ENCODE data around the gene TM9SF3.
"Not testable (repeated sequence)": the region's sequence is repeated elsewhere in the genome, so short reads cannot be mapped to it uniquely, and the experiment has no call there.

TM9SF3 gene

DNA sequence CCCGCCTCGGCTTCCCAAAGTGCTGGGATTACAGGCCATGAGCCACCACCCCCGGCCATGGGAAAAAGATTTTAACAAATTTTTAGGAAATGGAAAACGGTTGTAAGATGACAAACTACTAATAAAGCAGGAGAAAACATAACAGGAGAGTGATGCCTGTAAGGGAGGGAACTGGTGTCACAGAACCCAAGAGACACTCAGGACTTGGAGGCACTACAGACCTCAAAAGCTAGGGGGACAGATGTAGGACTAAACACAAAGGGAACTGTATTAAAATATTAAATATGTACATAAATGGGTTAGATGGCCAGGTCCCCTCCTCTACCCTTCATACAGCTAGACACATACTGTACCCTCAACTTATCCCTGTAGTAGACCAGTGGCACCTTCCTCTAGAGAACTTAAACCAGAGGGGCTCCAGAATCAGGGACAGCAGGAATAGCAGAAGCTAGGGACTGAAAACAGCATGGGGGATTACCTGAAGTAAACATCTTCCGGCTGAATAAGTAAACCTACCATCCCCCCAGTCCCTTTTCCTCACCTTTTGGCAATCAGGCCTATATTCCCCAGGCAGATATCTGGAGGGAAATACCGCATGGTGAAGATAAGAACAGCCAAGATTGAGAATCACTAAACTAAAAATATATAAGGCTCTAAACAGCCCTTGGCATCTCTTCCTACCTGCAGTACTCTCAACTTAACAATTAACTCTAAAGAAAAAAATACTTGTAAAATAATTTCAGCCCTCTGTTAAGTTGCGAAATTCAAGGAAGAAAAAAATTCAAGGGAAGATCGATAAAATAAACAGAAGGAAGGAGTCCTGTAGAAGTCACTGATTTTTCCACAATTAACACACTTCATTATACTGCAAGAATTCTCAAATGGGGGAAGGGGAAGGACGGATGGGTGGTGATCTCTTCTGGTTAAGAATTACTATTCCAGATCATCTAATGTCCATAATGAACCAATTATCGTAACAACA lies 15.5 kb downstream of the TM9SF3 start:
- in situ Hi-C loops (cut with MboI; ENCODE audit: low sequenced_read_pairs) = no loop called here

DNA sequence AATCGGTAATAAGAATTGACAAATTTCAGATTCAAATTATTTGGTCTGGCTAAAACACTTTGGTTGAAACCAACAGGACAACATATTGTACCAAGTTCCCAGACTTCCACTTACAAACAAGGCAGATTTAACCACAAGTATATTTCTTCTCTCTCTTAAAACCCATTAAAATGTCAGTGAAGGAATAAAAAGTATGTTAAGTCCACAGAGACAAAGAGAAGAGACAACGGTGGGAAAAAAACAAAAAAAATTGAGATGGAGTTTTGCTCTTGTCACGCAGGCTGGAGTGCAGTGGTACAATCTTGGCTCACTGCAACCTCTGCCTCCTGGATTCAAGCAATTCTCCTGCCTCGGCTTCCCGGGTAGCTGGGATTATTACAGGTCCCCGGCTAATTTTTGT lies 16.3 kb downstream of the TM9SF3 start:
- in situ Hi-C loops (cut with MboI; ENCODE audit: low sequenced_read_pairs) = no loop called here

- in situ Hi-C loops (cut with MboI; ENCODE audit: low sequenced_read_pairs) = no loop called here
Measured at GRCh38 chr10:96568402-96568801, 18.4 kb downstream of the TM9SF3 start.

GRCh38 chr10:96565774-96566173 lies 21.0 kb downstream of the TM9SF3 start:
- in situ Hi-C loops (cut with MboI; ENCODE audit: low sequenced_read_pairs) = no loop called here

DNA sequence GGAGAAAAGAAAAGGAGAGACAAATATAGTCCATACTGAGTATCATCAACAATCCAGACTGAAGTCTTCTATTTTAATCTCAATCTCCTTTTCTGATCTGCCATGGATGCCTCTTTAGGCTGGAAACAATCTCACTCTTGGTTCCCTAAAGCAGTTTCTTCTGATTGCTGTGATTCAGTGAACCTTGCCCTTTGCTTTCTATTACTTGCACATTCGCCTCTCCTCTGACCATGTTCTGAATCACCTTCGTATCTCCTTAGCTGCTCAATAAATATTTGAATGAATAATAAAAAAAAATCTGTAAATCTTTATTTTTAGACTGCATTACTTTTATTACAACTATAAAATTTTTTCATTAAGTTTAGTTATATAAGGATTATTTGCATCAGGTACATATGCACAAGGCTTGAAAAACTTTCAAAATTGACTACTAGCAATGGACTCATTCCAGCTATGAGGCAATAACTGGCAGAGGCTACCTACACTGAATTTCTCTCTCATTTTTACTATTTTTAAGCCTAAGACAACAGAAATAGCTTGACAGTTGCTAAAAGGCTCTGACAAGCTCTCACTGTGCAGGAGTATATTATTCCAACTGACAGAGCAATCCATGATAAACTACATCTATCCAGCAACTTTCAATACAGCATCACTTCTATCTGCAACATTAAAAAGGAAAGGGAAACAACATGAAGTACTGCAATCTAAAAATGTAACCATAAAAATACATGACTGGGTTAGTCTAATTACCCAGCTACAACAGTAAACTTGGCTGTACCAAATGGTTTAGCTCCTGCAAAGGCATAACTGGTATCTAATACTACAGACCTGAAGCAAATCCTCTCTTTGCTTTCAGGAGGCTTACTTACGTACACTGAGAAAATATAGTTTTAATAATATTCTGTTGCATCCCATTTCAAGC lies 25.6 kb downstream of the TM9SF3 start:
- in situ Hi-C loops (cut with MboI; ENCODE audit: low sequenced_read_pairs) = no loop called here

DNA sequence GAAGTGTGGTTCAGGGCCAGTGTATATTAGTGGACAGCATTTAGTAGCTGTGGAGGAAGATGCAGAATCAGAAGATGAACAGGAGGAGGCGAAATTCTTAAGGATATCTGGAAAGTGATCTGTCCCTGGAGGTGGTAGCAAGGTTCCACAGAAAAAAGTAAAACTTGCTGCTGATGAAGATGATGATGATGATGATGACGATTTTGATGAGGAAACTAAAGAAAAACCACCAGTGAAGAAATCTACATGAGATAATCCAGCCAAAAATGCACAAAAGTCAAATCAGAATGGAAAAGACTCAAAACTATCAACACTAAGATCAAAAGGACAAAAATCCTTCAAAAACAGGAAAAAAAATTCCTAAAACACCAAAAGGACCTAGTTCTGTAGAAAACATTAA lies 26.3 kb downstream of the TM9SF3 start:
- in situ Hi-C loops (cut with MboI; ENCODE audit: low sequenced_read_pairs) = no loop called here

- in situ Hi-C loops (cut with MboI; ENCODE audit: low sequenced_read_pairs) = no loop called here
Measured at GRCh38 chr10:96556003-96556402, 30.8 kb downstream of the TM9SF3 start.

GRCh38 chr10:96555330-96555729 lies 31.5 kb downstream of the TM9SF3 start:
- in situ Hi-C loops (cut with MboI; ENCODE audit: low sequenced_read_pairs) = no loop called here

DNA sequence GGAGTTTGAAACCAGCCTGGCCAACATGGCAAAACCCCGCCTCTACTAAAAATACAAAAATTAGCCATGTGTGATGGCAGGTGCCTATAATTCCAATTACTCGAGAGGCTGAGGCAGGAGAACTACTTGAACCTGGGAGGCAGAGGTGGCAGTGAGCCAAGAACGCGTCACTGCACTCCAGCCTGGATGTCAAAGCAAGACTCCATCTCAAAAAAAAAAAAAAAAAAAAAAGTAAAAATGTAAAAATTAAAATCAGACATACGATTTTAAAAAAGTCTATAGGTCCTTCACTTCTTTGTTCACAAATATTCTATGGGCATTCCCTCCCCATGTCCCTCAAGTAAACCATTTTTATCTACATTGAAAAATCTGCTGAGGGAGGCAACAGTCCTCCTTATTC lies 38.2 kb downstream of the TM9SF3 start:
- in situ Hi-C loops (cut with MboI; ENCODE audit: low sequenced_read_pairs) = no loop called here

GRCh38 chr10:96545558-96545957 lies 41.3 kb downstream of the TM9SF3 start:
- in situ Hi-C loops (cut with MboI; ENCODE audit: low sequenced_read_pairs) = not testable (repeated sequence)

- in situ Hi-C loops (cut with MboI; ENCODE audit: low sequenced_read_pairs) = no loop called here
Measured at GRCh38 chr10:96541921-96542320, 44.9 kb downstream of the TM9SF3 start.

DNA sequence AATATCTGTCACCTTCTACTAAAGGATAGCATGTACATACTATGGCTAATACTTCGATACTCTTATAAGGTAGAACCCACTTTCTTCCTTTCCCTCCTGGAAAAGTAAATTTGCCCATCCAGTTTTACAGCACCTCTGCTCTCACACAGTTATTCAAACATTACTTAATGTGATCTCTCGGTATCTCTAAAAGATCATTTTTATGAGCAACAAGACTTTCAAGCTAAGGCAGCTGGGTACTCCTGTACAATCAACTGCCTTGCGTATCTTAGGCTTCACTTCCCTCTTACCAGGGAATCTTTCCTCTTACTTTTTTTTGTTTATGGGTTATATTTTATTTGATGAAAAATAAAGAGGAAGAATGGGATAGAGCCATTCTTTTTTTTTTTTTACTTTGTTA lies 46.6 kb downstream of the TM9SF3 start:
- in situ Hi-C loops (cut with MboI; ENCODE audit: low sequenced_read_pairs) = no loop called here

GRCh38 chr10:96538683-96539082 lies 48.1 kb downstream of the TM9SF3 start:
- in situ Hi-C loops (cut with MboI; ENCODE audit: low sequenced_read_pairs) = no loop called here

DNA sequence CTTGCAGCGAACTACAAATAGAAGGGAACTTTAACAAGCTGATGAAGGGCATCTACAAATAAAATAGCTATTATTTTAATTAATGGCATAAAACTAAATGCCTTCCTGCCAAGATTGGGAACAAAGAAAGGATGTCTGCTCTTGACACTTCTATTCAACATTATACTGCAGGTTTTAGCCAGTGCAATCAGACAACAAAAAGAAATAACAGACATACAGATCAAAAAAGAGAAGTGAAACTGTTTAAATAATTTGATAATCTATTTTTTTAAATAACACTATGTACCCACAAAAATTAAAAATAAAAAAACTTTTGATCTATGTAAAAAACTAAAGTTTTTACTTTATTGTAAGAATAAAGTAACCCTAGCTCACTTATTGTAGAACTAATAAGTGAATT lies 50.7 kb downstream of the TM9SF3 start:
- in situ Hi-C loops (cut with MboI; ENCODE audit: low sequenced_read_pairs) = no loop called here

DNA sequence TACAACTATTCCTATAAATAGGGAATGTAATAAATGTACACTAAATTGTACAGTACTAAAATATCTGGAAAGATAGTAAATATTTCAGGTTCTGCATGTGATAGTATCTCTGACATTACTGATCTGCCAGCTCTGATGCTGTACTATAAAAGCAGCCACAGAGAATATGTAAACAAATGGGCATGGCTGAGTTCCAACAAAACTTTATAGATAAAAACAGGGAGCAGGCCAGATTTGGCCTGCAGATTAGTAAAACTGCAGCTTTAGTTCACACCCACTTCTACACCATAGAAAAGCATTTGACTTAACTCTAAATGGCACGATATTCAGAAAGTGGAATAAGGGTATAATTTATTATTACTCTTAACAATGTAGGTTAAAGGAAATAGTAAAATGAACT lies 54.3 kb downstream of the TM9SF3 start:
- in situ Hi-C loops (cut with MboI; ENCODE audit: low sequenced_read_pairs) = no loop called here

DNA sequence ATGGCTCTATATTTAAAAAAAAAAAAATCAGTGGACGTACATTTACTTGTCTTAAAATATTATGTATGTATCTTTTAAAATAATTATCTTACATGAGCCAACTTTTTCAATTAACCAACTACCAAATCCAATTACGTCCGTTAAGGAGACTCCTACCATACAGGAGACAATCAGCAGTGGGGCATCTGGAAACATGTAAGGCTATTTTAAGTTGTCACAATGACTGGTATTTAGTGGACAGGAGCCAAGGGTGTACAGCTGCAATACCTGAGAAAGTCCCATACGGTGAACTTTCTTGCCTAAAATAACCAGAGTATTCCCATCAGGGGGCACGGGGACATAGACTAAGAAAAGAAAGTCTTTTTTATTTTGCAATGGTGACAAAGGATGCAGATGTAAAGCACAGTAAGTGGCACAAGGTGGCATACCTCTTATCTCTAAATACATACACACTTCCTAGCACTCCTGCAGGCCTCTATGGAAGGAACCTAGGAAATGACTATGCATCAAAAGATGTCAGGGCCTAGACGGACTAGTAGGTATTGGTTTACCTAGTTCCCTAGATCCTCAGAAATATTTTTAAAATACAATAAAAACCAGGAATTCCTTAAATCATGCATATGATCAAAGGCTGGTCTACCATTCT lies 57.1 kb downstream of the TM9SF3 start:
- in situ Hi-C loops (cut with MboI; ENCODE audit: low sequenced_read_pairs) = no loop called here

- in situ Hi-C loops (cut with MboI; ENCODE audit: low sequenced_read_pairs) = no loop called here
Measured at GRCh38 chr10:96524741-96525140, 62.1 kb downstream of the TM9SF3 start.

DNA sequence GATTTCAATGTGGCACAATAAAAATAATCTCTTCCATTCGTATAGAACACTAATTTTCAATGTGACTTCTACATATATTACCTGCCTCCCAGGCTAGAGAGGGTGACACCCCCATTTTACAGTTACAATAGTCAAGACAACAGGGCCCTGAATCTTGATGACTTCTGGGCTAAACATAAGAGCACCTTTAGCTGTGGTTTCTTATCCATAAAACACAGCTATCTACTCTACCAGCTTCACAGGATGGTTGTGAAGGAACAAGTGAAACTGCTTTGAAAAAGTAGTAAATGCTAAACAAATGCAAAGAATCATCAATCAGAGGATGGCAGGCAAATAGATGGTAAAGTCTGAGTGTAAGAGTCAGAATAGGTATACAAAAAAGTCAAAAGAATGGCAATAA lies 69.5 kb downstream of the TM9SF3 start:
- in situ Hi-C loops (cut with MboI; ENCODE audit: low sequenced_read_pairs) = no loop called here

DNA sequence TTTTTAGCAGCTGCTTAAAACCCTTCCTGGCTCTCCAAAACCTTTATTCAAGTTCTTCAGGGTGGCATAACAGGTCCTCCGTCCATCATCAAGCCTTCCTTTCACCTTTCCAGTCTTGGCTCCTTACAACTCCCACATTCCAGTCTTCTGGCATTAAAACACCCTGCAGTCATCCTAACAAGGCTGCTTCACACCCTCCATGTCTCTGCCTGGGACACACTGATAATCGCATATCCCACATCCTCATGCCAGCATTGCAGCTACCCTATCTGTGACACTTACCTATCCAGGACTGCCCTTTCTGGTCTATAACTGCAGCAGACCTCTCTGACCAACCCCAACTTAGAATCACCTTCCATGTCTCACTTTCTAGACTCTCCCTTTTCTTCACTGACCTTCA lies 70.5 kb downstream of the TM9SF3 start:
- in situ Hi-C loops (cut with MboI; ENCODE audit: low sequenced_read_pairs) = no loop called here

DNA sequence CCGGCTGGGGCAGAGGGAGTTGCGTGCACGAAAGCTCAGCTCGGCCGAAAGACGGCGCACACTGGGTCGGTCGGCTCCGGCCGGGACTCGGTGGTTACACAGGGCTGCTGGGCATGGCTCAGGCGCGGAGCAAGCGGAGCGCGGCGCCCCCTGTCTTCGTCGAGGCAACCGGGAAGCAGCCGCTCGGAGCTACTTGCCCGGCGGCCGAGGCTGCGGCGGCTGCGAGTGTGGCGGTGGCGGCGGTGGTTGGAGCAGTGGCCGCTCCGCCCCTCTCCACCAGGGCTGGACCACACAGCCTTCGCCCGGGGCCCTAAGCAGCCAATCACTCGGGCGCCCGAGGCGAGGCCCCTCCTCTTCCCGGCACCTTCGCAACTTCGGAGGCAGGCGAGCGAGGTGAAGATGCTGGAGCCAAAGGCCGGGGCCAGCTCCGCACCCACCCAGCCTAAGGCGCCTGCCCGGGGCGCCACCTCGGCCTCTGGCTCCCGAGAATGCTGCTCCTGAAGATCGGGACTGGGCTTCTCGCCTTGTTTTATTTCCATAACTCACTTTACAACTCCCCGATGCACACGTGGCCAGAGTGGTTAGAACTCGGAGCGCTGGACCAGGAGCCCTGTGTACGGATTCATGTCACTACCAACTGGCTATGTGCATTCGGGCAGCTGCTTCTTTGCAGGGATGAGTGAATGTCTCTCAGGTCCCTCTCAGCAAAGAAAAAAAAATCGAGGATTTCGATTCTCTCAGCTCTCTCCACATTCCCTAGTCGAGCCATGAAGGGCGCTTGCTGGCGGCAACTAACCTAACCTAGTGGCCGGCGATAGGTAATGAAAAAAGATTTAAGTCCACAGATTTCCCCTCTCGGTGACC lies 72.9 kb downstream of the TM9SF3 start, which contains the start of gene TLL2:
Gene TLL2, minus strand, starts transcription at position 229 of the 864 bp plus-strand sequence. CDS start 241 bp downstream, outside the sequence.
- in situ Hi-C loops (cut with MboI; ENCODE audit: low sequenced_read_pairs) = no loop called here

Measured in HL-60/S4 treated with retinoic acid at 250 ng/mL for 4 days and 3 days (cell line).